Measurements from ENCODE around the gene ELMO3. TPM values are rescaled to one million over a fixed set of nuclear protein-coding genes. Genes with fewer than 3 reads are reported as not detected.

The ELMO3 gene
- total and polyA plus RNA-seq, 2 of the 13 experiments (the other 11 are each of a cell fraction or from before 2014, with no cell fraction given), result 2.6 to 4.0 TPM

- TF ChIP-seq GMEB2 (CRISPR knock-in tag; IDR thresholded peaks at IDR 0.05; ENCODE audit: low read depth), result no peak
- no peak for TF ChIP-seq ZNF180 (CRISPR knock-in tag; IDR thresholded peaks at IDR 0.05; ENCODE audit: borderline replicate concordance, low read depth)
- TF ChIP-seq HDAC1 (CRISPR knock-in tag; IDR thresholded peaks at IDR 0.05), result no peak
- TF ChIP-seq NR2F1 (CRISPR knock-in tag; IDR thresholded peaks at IDR 0.05), result no peak
- no peak for TF ChIP-seq NKX3-1 (CRISPR knock-in tag; IDR thresholded peaks at IDR 0.05)
- TF ChIP-seq ZNF441 (CRISPR knock-in tag; IDR thresholded peaks at IDR 0.05; ENCODE audit: borderline replicate concordance), result no peak
- TF ChIP-seq EHMT2 (IDR thresholded peaks at IDR 0.05; ENCODE audit: borderline replicate concordance, low read depth, low read length), result no peak
- no peak for TF ChIP-seq HBP1 (CRISPR knock-in tag; IDR thresholded peaks at IDR 0.05; ENCODE audit: low read depth)
- no peak for TF ChIP-seq ZNF597 (CRISPR knock-in tag; IDR thresholded peaks at IDR 0.05)
- TF ChIP-seq ZEB1 (IDR thresholded peaks at IDR 0.05; ENCODE audit: insufficient replicate concordance, low read depth), result no peak
- no peak for TF ChIP-seq FOXO4 (CRISPR knock-in tag; conservative IDR thresholded peaks at IDR 0.05)
Observed at GRCh38 chr16:67249178-67250044, 50.5 kb downstream of the ELMO3 start (continued).

Measured in HepG2 (cell line).